ENCODE data around the gene SMARCD1. TPM values are rescaled to one million over a fixed set of nuclear protein-coding genes. Genes with fewer than 3 reads are reported as not detected.

The SMARCD1 gene
- total and polyA plus RNA-seq, 2 experiments from 2014 or later: 124 to 287 TPM

DNA sequence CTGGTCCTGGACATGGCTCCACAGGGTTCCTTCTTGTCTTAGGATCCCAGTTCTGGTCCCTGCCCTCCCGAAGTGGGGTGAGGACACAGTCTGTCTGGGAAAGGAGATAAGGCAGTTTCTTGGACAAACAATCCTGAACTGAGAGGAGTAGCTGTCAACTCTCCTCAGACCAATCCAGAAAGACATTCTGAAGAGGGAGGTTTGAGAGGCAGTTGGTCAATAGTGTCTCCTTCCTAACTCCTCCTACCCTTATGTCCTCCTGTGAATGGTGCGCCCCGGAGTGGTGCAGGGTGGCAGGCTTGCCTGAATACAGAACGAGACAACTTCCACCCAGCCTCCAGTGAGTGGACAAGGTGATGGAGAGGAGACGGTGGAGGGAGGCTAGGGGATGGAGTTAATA lies 43.2 kb upstream of the SMARCD1 start:
- no peak overlapping the region for H3K27ac ChIP-seq (ENCODE audit: low read depth)
- no peak overlapping the region for H2AFZ ChIP-seq
- H3K36me3 Mint-ChIP-seq (ENCODE audit: low read depth): no peaks in the 10 kb centered on the region
- TF ChIP-seq, protein P1, sequence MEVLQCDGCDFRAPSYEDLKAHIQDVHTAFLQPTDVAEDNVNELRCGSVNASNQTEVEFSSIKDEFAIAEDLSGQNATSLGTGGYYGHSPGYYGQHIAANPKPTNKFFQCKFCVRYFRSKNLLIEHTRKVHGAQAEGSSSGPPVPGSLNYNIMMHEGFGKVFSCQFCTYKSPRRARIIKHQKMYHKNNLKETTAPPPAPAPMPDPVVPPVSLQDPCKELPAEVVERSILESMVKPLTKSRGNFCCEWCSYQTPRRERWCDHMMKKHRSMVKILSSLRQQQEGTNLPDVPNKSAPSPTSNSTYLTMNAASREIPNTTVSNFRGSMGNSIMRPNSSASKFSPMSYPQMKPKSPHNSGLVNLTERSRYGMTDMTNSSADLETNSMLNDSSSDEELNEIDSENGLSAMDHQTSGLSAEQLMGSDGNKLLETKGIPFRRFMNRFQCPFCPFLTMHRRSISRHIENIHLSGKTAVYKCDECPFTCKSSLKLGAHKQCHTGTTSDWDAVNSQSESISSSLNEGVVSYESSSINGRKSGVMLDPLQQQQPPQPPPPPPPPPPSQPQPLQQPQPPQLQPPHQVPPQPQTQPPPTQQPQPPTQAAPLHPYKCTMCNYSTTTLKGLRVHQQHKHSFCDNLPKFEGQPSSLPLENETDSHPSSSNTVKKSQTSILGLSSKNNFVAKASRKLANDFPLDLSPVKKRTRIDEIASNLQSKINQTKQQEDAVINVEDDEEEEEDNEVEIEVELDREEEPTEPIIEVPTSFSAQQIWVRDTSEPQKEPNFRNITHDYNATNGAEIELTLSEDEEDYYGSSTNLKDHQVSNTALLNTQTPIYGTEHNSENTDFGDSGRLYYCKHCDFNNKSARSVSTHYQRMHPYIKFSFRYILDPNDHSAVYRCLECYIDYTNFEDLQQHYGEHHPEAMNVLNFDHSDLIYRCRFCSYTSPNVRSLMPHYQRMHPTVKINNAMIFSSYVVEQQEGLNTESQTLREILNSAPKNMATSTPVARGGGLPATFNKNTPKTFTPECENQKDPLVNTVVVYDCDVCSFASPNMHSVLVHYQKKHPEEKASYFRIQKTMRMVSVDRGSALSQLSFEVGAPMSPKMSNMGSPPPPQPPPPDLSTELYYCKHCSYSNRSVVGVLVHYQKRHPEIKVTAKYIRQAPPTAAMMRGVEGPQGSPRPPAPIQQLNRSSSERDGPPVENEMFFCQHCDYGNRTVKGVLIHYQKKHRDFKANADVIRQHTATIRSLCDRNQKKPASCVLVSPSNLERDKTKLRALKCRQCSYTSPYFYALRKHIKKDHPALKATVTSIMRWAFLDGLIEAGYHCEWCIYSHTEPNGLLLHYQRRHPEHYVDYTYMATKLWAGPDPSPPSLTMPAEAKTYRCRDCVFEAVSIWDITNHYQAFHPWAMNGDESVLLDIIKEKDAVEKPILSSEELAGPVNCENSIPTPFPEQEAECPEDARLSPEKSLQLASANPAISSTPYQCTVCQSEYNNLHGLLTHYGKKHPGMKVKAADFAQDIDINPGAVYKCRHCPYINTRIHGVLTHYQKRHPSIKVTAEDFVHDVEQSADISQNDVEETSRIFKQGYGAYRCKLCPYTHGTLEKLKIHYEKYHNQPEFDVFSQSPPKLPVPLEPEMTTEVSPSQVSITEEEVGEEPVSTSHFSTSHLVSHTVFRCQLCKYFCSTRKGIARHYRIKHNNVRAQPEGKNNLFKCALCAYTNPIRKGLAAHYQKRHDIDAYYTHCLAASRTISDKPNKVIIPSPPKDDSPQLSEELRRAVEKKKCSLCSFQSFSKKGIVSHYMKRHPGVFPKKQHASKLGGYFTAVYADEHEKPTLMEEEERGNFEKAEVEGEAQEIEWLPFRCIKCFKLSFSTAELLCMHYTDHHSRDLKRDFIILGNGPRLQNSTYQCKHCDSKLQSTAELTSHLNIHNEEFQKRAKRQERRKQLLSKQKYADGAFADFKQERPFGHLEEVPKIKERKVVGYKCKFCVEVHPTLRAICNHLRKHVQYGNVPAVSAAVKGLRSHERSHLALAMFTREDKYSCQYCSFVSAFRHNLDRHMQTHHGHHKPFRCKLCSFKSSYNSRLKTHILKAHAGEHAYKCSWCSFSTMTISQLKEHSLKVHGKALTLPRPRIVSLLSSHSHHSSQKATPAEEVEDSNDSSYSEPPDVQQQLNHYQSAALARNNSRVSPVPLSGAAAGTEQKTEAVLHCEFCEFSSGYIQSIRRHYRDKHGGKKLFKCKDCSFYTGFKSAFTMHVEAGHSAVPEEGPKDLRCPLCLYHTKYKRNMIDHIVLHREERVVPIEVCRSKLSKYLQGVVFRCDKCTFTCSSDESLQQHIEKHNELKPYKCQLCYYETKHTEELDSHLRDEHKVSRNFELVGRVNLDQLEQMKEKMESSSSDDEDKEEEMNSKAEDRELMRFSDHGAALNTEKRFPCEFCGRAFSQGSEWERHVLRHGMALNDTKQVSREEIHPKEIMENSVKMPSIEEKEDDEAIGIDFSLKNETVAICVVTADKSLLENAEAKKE (CRISPR knock-in tag; IDR thresholded peaks at IDR 0.05): no peak
- TF ChIP-seq, protein P2, sequence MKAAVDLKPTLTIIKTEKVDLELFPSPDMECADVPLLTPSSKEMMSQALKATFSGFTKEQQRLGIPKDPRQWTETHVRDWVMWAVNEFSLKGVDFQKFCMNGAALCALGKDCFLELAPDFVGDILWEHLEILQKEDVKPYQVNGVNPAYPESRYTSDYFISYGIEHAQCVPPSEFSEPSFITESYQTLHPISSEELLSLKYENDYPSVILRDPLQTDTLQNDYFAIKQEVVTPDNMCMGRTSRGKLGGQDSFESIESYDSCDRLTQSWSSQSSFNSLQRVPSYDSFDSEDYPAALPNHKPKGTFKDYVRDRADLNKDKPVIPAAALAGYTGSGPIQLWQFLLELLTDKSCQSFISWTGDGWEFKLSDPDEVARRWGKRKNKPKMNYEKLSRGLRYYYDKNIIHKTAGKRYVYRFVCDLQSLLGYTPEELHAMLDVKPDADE (IDR thresholded peaks at IDR 0.05): no peak
- H3K27ac Mint-ChIP-seq: no peak overlapping the region
- no peak overlapping the region for H3K4me3 ChIP-seq
- H3K4me2 ChIP-seq: no peak overlapping the region
- H3K4me1 ChIP-seq (ENCODE audit: insufficient read depth): no peaks in the 10 kb centered on the region
- H3K36me3 ChIP-seq (ENCODE audit: insufficient read depth): no peaks in the 10 kb centered on the region
- no peaks in the 10 kb centered on the region for H3K79me2 ChIP-seq (replicated peaks; ENCODE audit: insufficient read depth)
- H3K9me3 Mint-ChIP-seq: no peaks in the 10 kb centered on the region
- DNase-seq (ENCODE audit: low spot score): no peak
- no peaks in the 10 kb centered on the region; the same call in 2 of the 3 replicates for H3K4me1 Mint-ChIP-seq
- H3K4me3 Mint-ChIP-seq: no peak overlapping the region
- no peaks in the 10 kb centered on the region; the same call in 1 of the 2 replicates for H4K20me1 ChIP-seq (replicated peaks; ENCODE audit: insufficient read depth)
- H3K9me2 ChIP-seq (ENCODE audit: insufficient read depth): no peaks in the 10 kb centered on the region
- H3F3A ChIP-seq (replicated peaks; ENCODE audit: low read depth): no peaks in the 10 kb centered on the region
- H3K27me3 ChIP-seq (ENCODE audit: insufficient read depth): peaks cover 11% of the 10 kb centered on the region
- peaks cover 11% of the 10 kb centered on the region for H3K27me3 Mint-ChIP-seq (ENCODE audit: insufficient read depth, low read depth, poor library complexity)
- no peak for ATAC-seq

DNA sequence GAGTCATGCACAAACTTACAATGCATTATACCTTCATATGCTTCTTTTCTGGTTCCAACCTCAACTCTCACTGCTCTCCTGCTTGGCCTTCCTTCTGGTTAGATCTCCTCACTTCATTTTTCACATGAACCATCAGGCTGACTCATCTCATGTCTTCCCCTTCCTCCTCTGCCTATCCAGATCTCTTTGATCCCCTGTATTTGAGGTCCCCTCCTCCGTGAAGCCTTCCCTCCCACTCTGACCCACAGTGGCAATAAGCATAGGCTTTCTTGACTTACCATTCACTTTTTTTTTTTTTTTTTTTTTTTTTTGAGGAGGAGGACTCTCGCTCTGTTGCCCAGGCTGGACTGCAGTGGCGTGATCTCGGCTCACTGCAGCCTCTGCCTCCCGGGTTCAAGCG lies 42.4 kb upstream of the SMARCD1 start:
- Histone ChIP-seq H3K27me3 (ENCODE audit: insufficient read depth) (peaks cover 18% of the 10 kb centered on the region), H3K79me2 (replicated peaks; ENCODE audit: insufficient read depth) (no peaks in the 10 kb centered on the region), H3K36me3 (ENCODE audit: insufficient read depth) (no peaks in the 10 kb centered on the region), H2AFZ (no peak overlapping the region), H3K4me3 (no peak overlapping the region), H3K4me1 (ENCODE audit: insufficient read depth) (no peaks in the 10 kb centered on the region), H3K9me2 (ENCODE audit: insufficient read depth) (no peaks in the 10 kb centered on the region), H4K20me1 (replicated peaks; ENCODE audit: insufficient read depth) (no peaks in the 10 kb centered on the region; the same call in 1 of the 2 replicates), H3F3A (replicated peaks; ENCODE audit: low read depth) (no peaks in the 10 kb centered on the region), H3K27ac (ENCODE audit: low read depth) (no peak overlapping the region), H3K4me2 (no peak overlapping the region)
- DNase-seq (ENCODE audit: low spot score): no peak
- Mint-ChIP-seq H3K36me3 (ENCODE audit: low read depth) (no peaks in the 10 kb centered on the region), H3K4me1 (no peaks in the 10 kb centered on the region; the same call in 2 of the 3 replicates), H3K9me3 (no peaks in the 10 kb centered on the region), H3K27ac (no peak overlapping the region), H3K4me3 (no peak overlapping the region), H3K27me3 (ENCODE audit: insufficient read depth, low read depth, poor library complexity) (peaks cover 11% of the 10 kb centered on the region)
- TF ChIP-seq, protein P2 (IDR thresholded peaks at IDR 0.05): no peak
- TF ChIP-seq ZNF331 (CRISPR knock-in tag; IDR thresholded peaks at IDR 0.05; ENCODE audit: low read depth): no peak
- ATAC-seq: no peak
